NT2/D1 (cell line): ENCODE data around the gene GOLT1A.
"Not testable (repeated sequence)": the region's sequence is repeated elsewhere in the genome, so short reads cannot be mapped to it uniquely, and the experiment has no call there.

ENCODE experiments used
- DNase-seq: peaks from one replicate; pipeline ENCODE4 v3.0.0-alpha.2; 2011; ENCODE audit warnings: low read depth, low spot score
- H3K27me3 ChIP-seq: 2 replicates; pipeline ENCODE4 v1.6.0; 2011; ENCODE audit warnings: mild to moderate bottlenecking; ENCODE audit not compliant: insufficient read length, insufficient read depth
- H3K36me3 ChIP-seq: 2 replicates; pipeline ENCODE4 v1.6.1; 2011; ENCODE audit warnings: mild to moderate bottlenecking, low read length, mixed read lengths; ENCODE audit not compliant: insufficient read depth, insufficient read length
- H3K4me1 ChIP-seq: 2 replicates; pipeline ENCODE4 v1.5.1; 2011; ENCODE audit not compliant: insufficient read depth, insufficient read length
- H3K4me3 ChIP-seq: 2 replicates; pipeline ENCODE4 v1.5.1; 2011; ENCODE audit warnings: low read depth; ENCODE audit not compliant: insufficient read length
- H3K9ac ChIP-seq: 2 replicates; pipeline ENCODE4 v1.6.0; 2011; ENCODE audit warnings: low read depth; ENCODE audit not compliant: insufficient read length
- H3K9me3 ChIP-seq: 2 replicates; pipeline ENCODE4 v1.5.1; 2011; ENCODE audit warnings: mild to moderate bottlenecking, low read length; ENCODE audit not compliant: insufficient read depth
- SUZ12 ChIP-seq: IDR thresholded peaks from 2 replicates; pipeline ENCODE4 v1.6.1; 2011; ENCODE audit not compliant: insufficient read length, insufficient read depth; ENCODE audit errors: extremely low read depth
- YY1 ChIP-seq: IDR thresholded peaks from 2 replicates; pipeline ENCODE4 v1.6.1; 2011; ENCODE audit not compliant: insufficient read length, insufficient read depth
- ZNF274 ChIP-seq: IDR thresholded peaks from 2 replicates; pipeline ENCODE4 v1.6.1; 2011; ENCODE audit warnings: mild to moderate bottlenecking, low read depth, low read length

GOLT1A gene

DNA sequence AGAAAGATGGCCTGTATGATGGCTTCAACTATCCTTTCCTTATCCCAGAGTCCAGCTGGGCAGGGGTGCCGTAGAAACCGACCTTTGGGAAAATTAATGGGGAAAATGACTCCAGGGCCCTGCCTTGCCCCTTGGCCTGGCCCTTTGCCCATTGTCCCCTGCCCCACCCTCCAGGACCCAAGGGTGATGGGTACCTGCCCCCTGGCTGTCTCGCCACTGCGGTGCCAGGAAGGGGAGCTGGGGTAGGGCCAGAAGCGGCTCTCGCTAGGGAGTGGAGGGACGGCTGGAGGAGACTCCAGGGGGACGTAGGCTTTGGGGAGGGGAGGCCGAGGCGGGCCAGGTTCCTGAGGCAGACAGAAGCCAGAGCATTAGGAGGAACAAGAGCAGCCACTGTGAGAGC is 29.1 kb upstream of the GOLT1A start:
- H3K4me3 ChIP-seq = no peak overlapping the region
- H3K36me3 ChIP-seq = peaks cover 13% of the 10 kb centered on the region
- TF ChIP-seq YY1 (no peak), ZNF274 (no peak), SUZ12 (no peak)
- H3K9ac ChIP-seq = no peak overlapping the region
- no peak for DNase-seq
- no peaks in the 10 kb centered on the region for H3K27me3 ChIP-seq
- no peaks in the 10 kb centered on the region for H3K9me3 ChIP-seq
- H3K4me1 ChIP-seq = no peaks in the 10 kb centered on the region

DNA sequence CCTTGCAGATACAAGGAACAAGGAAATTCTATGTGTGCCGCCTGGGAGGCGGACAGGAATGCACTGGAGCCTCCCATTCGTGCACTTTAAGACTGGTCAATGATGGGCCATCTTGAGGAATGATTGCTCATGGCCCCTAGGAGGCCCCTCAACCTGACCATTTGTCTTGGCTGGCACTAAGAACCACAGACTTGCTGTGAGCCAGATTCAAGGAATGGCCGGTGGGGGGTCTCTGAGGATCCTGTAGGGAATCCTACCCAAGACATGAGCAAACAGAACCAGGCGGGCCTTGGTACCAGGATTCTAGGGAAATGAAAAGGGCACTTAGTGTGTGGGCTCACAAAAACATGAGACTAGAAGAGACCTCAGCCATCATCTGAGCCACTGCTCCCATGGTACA is 28.1 kb upstream of the GOLT1A start:
- no peaks in the 10 kb centered on the region; the same call in 1 of the 2 replicates for H3K9me3 ChIP-seq
- peaks cover 13% of the 10 kb centered on the region for H3K36me3 ChIP-seq
- no peak overlapping the region for H3K9ac ChIP-seq
- H3K4me1 ChIP-seq = no peaks in the 10 kb centered on the region
- no peak for TF ChIP-seq YY1
- no peak for TF ChIP-seq SUZ12
- TF ChIP-seq ZNF274 = no peak
- no peak for DNase-seq
- H3K4me3 ChIP-seq = no peak overlapping the region
- no peaks in the 10 kb centered on the region for H3K27me3 ChIP-seq

DNA sequence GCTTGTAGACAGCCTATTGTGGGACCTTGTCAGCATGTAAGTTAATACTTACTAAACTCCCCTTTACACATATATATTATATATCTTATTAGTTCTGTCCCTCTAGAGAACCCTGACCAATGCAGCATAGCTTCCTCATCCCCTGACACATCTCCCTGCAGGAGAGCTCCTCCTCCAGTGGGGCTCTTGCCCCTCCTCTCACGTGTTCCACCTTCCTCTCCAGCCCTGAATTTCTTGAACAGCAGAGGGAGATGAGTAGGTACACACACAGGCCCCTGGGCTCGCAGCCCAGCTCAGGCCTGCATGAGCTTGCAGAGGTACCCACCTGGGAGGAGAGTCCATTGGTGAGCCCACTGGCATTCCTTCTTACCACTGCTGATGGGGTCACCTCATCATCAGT is 27.3 kb upstream of the GOLT1A start:
- no peaks in the 10 kb centered on the region for H3K4me1 ChIP-seq
- peaks cover 13% of the 10 kb centered on the region for H3K36me3 ChIP-seq
- no peak for DNase-seq
- no peak overlapping the region for H3K4me3 ChIP-seq
- H3K9ac ChIP-seq = no peak overlapping the region
- peaks cover 9% of the 10 kb centered on the region; the same call in 1 of the 2 replicates for H3K9me3 ChIP-seq
- no peaks in the 10 kb centered on the region for H3K27me3 ChIP-seq
- TF ChIP-seq YY1 (no peak), SUZ12 (no peak), ZNF274 (no peak)

DNA sequence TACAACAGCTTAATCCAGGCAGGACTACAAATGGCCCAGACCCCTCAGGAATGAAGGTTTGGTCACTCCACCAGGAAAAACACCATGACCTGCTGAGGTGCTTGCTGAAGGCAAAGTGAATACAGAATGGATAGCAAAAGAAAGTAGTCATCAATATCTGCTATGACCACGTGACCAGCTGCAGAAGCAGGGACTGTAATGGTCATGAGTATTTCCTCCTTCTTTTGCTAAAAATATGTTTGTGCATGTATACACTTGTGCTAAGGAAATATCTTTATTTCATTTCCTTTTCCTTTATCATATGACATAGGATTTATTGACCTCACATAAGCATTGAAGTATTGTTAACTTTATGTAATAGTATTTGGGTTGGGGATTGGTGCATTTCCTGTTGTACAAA is 26.4 kb upstream of the GOLT1A start:
- Histone ChIP-seq H3K27me3 (no peaks in the 10 kb centered on the region), H3K4me1 (no peaks in the 10 kb centered on the region), H3K9ac (no peak overlapping the region), H3K9me3 (peaks cover 17% of the 10 kb centered on the region; the same call in 1 of the 2 replicates), H3K4me3 (no peak overlapping the region), H3K36me3 (peaks cover 11% of the 10 kb centered on the region)
- TF ChIP-seq SUZ12 = no peak
- no peak for TF ChIP-seq ZNF274
- no peak for TF ChIP-seq YY1
- no peak for DNase-seq

DNA sequence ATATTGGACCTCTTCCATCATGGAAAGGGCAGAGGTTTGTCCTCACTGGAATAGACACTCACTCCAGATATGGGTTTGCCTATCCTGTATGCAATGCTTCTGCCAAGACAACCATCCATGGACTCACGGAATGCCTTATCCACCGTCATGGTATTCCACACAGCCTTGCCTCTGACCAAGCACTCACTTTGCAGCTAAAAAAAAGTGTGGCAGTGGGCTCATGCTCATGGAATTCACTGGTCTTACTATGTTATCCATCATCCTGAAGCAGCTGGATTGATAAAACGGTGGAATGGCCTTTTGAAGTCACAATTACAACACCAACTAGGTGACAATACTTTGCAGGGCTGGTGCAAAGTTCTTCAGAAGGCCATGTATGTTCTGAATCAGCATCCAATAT is 25.6 kb upstream of the GOLT1A start:
- not testable (repeated sequence) for DNase-seq, H3K9ac ChIP-seq, H3K4me1 ChIP-seq, H3K36me3 ChIP-seq, H3K4me3 ChIP-seq, H3K27me3 ChIP-seq
- H3K9me3 ChIP-seq = peaks cover 17% of the 10 kb centered on the region; the same call in 1 of the 2 replicates

DNA sequence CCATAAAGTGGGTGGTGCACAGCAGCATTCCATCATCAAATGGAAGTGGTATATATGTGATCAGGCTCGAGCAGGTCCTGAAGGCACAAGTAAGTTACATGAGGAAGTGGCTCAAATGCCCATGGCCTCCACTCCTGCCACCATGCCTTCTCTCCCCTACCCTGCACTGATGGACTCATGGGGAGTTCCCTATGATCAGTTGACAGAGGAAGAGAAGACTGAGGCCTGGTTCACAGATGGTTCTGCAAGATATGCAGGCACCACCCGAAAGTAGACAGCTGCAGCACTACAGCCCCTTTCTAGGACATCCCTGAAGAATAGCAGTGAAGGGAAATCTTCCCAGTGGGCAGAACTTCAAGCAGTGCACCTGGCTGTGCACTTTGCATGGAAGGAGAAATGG is 24.7 kb upstream of the GOLT1A start:
- not testable (repeated sequence) for DNase-seq, H3K4me1 ChIP-seq, H3K27me3 ChIP-seq, H3K36me3 ChIP-seq, H3K9ac ChIP-seq, H3K4me3 ChIP-seq
- H3K9me3 ChIP-seq = peaks cover 17% of the 10 kb centered on the region; the same call in 1 of the 2 replicates

DNA sequence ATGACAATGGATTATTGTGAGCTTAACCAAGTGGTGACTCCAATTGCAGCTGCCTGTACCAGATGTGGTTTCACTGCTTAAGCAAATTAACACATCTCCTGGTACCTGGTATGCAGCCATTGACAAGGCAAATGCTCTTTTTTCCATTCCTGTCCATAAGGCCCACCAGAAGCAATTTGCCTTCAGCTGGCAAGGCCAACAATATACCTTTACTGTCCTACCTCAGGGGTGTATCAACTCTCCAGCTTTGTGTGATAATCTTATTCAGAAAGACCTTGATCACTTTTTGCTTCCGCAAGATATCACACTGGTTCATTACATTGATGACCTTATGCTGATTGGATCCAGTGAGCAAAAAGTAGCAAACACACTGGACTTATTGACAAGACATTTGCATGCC is 23.7 kb upstream of the GOLT1A start:
- DNase-seq, H3K4me1 ChIP-seq, H3K9ac ChIP-seq, H3K27me3 ChIP-seq, H3K4me3 ChIP-seq, H3K36me3 ChIP-seq: not testable (repeated sequence)
- peaks cover 17% of the 10 kb centered on the region; the same call in 1 of the 2 replicates for H3K9me3 ChIP-seq

DNA sequence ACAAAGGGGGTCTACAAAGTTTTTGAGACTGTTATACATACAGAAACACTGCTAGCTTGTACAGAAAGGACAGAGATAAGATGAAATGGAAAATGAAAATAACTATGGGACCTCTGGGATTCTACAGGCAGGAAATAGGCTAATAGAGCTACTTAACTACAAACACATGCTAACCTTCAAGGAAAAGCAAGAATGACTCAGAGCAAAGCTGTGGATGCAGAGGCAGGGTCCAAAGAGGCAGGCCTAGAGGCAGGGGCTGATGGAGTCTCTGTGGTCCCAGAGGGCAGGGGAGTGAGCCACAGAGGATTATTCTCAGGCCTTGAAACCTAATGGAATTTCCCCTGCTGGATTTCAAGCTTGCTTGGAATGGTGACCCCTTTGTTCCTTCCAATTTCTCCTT is 18.7 kb upstream of the GOLT1A start:
- Histone ChIP-seq H3K9me3 (peaks cover 17% of the 10 kb centered on the region; the same call in 1 of the 2 replicates), H3K4me3 (no peak overlapping the region), H3K27me3 (no peaks in the 10 kb centered on the region), H3K4me1 (no peaks in the 10 kb centered on the region), H3K36me3 (peaks cover 9% of the 10 kb centered on the region), H3K9ac (no peak overlapping the region)
- DNase-seq = no peak
- TF ChIP-seq SUZ12 (no peak), ZNF274 (no peak)

DNA sequence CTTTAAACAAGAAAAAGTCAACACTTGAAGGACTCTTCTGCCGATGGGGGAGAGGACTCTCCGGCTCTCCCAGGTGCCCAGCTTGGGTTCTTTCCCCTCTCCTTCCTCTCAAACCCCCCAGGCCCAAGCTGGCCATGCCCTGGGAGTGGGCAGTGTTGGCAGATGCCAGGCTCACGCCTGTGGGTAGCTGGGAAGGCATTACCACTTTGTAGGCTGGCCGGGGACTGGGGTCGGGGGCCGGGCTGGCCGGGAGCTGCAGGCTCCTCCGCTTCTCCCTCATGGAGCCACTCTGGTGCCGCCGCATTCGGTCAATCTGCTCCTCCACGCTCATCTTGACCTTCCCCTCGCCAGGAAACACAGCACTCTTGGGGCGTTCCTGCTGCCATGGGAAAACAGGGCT is 16.4 kb upstream of the GOLT1A start:
- Histone ChIP-seq H3K4me1 (no peaks in the 10 kb centered on the region), H3K36me3 (peaks cover 9% of the 10 kb centered on the region), H3K9ac (no peak overlapping the region), H3K9me3 (0 out of 2 replicates have a peak, but pooled peaks cover under 1% of the 10 kb centered on the region), H3K4me3 (no peak overlapping the region), H3K27me3 (no peaks in the 10 kb centered on the region)
- no peak for TF ChIP-seq YY1
- no peak for TF ChIP-seq SUZ12
- no peak for TF ChIP-seq ZNF274
- no peak for DNase-seq
